ENCODE measurements around the gene TMEM163.

The TMEM163 gene

GRCh38 chr2:134738141-134738870, 19.5 kb upstream of the TMEM163 start:
- TF ChIP-seq CTCF (IDR thresholded peaks at IDR 0.05; ENCODE audit: low read depth, low read length, missing control alignments), result no peak

GRCh38 chr2:134737671-134738070, 18.9 kb upstream of the TMEM163 start:
- no peak overlapping the region for H3K4me3 ChIP-seq (ENCODE audit: low read depth, low read length)
- TF ChIP-seq CTCF (IDR thresholded peaks at IDR 0.05; ENCODE audit: low read depth, low read length, missing control alignments), result no peak

More at GRCh38 chr2:134738141-134738870, 19.5 kb upstream of the TMEM163 start:
- no peak for DNase-seq (ENCODE audit: low read depth)
- H3K4me3 ChIP-seq (ENCODE audit: low read depth, low read length), result no peak overlapping the region

GRCh38 chr2:134736167-134736880, 17.5 kb upstream of the TMEM163 start:
- no peak overlapping the region for H3K4me3 ChIP-seq (ENCODE audit: low read depth, low read length)
- TF ChIP-seq CTCF (IDR thresholded peaks at IDR 0.05; ENCODE audit: low read depth, low read length, missing control alignments), result no peak
- no peak for DNase-seq (ENCODE audit: low read depth)

More at GRCh38 chr2:134737671-134738070, 18.9 kb upstream of the TMEM163 start:
- DNase-seq (ENCODE audit: low read depth), result no peak

- H3K4me3 ChIP-seq (ENCODE audit: low read depth, low read length), result no peak overlapping the region
- no peak for DNase-seq (ENCODE audit: low read depth)
Measured at GRCh38 chr2:134728163-134728562, 9.4 kb upstream of the TMEM163 start.

GRCh38 chr2:134727385-134727784, 8.6 kb upstream of the TMEM163 start:
- TF ChIP-seq CTCF (IDR thresholded peaks at IDR 0.05; ENCODE audit: low read depth, low read length, missing control alignments), result no peak
- H3K4me3 ChIP-seq (ENCODE audit: low read depth, low read length), result no peak overlapping the region
- no peak for DNase-seq (ENCODE audit: low read depth)

More at GRCh38 chr2:134728163-134728562, 9.4 kb upstream of the TMEM163 start:
- no peak for TF ChIP-seq CTCF (IDR thresholded peaks at IDR 0.05; ENCODE audit: low read depth, low read length, missing control alignments)

GRCh38 chr2:134726645-134727044, 7.8 kb upstream of the TMEM163 start:
- no peak overlapping the region for H3K4me3 ChIP-seq (ENCODE audit: low read depth, low read length)
- no peak for DNase-seq (ENCODE audit: low read depth)
- TF ChIP-seq CTCF (IDR thresholded peaks at IDR 0.05; ENCODE audit: low read depth, low read length, missing control alignments), result no peak

Measured in GM12864 (cell line).